Stimulated activated CD8-positive, alpha-beta memory T cell treated with anti-CD3 and anti-CD28 coated beads, Interleukin-15, amount 100 ng/mL, for 24 hours (primary cell): Measurements from ENCODE around the gene SPPL3.
"Not testable (repeated sequence)": the region's sequence is repeated elsewhere in the genome, so short reads cannot be mapped to it uniquely, and the experiment has no call there.

Source experiments
- DNase-seq: peaks from one replicate; pipeline ENCODE4 v3.0.0-alpha.2; 2020; ENCODE audit warnings: low read depth

Gene SPPL3

DNA sequence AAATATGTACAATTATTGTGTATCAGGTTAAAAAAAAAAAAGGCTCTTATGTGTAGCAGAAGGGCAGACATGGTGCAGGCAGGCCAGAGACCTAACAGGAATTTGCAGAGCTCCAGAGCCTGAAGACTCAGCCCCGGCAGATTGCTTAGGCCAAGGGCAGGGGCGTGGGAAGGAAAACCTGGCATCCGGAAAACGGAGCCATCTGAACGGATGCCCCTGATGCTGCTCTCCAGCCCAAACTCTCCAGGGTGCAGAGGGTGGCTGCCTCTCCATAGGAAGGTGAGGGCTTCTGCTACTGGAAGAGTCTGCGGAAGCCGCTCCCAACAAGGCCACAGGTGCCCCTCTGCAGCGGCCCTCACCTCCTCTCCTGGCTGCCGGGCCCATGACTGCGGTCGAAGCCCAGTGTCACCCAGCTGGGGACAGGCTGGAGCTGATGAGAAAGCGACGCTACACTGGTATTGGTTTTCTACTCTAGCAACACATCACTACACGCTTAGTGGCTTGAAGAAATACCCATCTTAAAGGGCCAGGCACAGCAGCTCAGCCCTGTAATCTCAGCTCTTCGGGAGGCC lies 159.2 kb downstream of the SPPL3 start:
- no peak for DNase-seq

DNA sequence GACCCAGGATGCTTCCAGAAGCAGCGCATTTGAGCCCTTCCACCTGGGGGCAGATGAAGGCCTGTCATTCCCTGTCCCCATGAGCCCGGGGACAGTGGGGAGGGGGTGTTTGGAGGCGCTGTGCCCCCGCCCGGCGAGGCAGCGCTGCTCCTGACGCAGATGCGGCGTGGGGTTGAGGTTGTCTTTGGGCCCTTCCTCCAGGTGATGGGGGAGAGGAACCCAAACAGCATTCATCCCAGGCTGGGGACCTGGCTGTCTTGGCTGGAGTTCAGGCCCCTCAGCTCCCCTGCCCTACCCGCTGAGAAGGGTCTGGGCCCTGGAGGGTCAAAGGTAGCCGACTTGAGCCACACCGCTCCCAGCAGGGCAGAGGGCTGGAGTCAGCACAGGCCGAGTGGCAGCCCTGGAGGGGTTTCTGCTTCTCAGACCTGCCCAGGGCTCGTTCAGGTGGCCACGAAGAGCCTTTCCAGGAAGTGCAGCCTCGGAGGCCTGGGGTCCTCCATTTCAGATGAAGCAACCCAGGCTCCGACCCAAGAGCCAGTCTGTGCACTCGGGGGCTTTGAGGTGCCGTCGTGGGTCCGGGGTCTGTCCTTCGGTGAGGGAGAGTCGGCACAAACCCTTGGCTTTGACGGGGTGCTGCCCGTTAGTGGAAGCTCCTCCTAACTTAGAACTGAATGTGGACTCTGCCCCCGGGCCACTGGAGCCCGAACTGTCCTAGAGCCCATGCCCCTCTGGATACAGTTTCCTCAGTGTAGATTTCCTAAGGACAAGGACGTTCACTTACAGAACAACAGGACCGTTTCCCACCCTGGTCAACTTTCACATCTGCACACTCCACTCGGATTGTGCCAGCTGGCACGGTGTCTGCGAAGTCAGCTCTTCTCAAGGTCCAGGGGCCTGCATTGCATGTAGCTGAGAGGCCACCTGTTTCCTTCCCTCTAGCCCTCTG lies 162.4 kb downstream of the SPPL3 start:
- no peak for DNase-seq

DNA sequence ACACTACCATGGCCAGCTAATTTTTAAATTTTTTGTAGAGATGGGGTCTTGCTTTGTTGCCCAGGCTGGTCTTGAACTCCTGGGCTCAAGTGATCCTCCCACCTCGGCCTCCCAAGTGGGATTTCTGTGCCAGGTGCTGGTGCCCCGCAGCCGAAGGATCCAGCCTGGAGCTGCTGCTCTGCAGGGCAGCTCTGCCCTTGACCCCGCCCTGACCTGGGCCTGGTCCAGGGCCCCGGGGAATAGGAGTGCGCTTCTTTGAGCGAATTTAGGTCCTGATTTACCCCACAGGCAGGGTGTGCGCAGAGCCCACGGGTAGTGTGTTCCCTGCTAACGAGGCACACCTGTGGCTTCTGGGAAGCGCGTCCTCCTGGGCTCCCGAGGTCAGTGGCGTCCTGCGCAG lies 163.3 kb downstream of the SPPL3 start:
- DNase-seq = no peak

DNA sequence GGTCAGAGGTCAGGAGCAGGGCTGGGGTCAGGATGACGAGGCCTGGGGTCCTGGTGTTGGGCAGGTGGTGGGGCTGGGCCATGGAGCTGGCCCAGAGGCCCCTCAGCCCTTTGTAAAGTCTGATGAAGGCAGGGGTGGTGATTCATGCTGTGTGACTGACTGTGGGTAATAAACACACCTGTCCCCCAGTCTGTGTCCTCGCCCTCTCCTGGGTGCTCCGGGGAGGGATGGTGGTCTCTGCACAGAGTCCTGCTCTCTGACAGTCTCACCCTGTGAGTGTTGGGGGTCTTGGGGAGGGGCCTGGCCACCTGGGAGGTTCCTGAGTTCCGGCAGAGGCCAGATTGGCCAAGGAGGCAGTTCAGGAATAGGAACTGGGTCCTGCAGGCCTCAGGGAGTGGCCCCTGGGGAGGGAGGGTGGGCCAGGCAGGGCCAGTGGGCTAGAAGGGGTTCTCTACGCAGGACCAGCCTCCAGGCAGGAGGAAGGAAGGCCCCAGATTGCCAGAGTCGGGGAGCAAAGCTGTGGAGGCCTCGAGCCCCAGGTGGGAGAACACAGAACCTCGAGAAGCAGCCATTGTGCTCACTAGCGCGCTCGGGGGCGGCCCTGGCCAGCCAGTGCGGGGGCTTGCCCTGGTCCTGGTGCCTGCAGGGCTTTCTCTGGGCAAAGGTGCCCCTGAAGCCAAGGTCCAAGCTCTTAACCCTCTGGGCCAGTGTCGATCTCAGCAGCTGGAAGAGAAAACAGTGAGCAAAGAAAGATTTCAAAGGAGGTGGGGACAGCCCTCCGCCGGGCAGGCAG lies 164.1 kb downstream of the SPPL3 start:
- DNase-seq = no peak

GRCh38 chr12:120739031-120739762 lies 165.0 kb downstream of the SPPL3 start:
- no peak for DNase-seq

- DNase-seq = no peak
Observed at GRCh38 chr12:120738252-120739030, 165.7 kb downstream of the SPPL3 start.

DNA sequence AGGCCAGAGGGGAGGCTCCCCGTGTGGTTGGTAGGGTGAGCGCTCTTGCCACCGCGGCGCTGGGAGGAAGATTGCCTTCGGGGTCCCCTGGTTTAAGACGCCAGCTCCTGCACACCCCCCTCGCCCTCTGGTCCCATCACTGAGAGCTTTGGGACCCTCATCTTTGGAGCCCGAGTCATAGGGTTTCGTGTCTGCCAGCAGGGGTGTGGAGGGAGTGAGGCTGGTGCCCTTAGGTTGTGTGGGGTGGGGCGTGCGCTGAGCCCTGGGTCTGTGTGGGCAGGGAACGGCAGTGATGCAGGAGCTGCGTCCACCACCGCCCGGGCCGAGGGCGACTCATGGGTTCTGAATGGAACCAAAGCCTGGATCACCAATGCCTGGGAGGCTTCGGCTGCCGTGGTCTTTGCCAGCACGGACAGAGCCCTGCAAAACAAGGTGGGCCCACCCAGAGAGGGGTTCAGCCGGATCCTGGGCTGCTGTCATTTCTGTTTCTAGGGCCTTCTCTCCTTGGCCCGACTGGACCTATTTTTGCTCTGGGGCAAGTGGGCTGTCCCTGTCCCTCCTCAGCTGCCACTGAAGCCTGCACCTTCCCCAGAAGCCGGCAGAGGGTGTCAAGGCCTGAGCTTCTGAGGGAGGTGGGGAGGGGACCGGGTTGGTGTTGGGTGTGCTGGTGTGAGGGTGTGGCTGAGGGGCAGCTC lies 166.5 kb downstream of the SPPL3 start:
- no peak for DNase-seq

- no peak for DNase-seq
Observed at GRCh38 chr12:120736404-120737331, 167.5 kb downstream of the SPPL3 start.

- no peak for DNase-seq
Observed at GRCh38 chr12:120735181-120735580, 169.0 kb downstream of the SPPL3 start.

- no peak for DNase-seq
Observed at GRCh38 chr12:120734210-120734609, 169.9 kb downstream of the SPPL3 start.

DNA sequence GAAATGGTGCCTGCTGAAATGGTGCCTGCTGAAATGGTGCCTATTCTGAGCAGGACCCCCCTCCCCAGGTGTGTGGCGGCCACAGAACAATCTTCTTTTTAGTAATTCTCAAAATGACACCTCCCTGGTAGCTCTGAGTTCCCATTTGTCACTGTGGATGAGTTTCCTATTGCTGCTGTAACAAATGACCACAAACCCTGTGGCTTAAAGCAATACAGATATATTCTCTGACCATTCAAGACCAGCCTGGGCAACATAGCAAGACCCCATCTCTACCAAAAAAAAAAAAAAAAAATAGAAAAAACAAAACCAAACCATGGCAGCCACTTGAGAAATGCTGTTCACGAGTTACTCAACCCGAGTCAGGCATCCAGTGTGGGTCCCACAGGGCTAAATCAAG lies 170.6 kb downstream of the SPPL3 start:
- DNase-seq = no peak

DNA sequence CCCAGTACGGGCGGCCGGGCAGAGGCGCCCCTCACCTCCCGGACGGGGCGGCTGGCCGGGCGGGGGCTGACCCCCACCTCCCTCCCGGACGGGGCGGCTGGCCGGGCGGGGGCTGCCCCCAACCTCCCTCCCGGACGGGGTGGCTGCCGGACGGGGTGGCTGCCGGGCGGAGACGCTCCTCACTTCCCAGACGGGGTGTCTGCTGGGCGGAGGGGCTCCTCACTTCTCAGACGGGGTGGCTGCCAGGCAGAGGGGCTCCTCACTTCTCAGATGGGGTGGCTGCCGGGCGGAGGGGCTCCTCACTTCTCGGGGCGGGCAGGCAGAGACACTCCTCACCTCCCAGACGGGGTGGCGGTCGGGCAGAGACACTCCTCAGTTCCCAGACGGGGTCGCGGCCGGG lies 172.0 kb downstream of the SPPL3 start:
- not testable (repeated sequence) for DNase-seq

DNA sequence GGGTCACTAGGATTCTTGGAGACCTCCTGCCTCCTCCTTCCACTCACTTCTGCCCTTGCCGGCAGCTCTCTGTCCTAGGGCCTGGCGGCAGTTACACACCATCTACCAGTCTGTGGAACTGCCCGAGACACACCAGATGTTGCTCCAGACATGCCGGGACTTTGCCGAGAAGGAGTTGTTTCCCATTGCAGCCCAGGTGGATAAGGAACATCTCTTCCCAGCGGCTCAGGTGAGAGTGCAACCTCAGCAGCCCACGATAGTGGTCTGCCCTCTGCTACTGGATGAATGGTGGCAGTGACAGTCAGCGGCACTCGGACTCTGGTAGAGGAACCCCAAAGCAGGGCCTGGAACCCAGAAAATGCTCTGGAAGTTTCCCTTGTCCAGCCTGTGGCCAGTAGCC lies 177.2 kb downstream of the SPPL3 start:
- no peak for DNase-seq

GRCh38 chr12:120726510-120726793 lies 177.7 kb downstream of the SPPL3 start:
- no peak for DNase-seq

GRCh38 chr12:120725659-120726509 lies 178.3 kb downstream of the SPPL3 start, which contains the start of gene ACADS:
ACADS (plus strand) TSS chr12:120725826; CDS start chr12:120725886, 60 bp downstream.
- peak; percentile 71 for DNase-seq

DNA sequence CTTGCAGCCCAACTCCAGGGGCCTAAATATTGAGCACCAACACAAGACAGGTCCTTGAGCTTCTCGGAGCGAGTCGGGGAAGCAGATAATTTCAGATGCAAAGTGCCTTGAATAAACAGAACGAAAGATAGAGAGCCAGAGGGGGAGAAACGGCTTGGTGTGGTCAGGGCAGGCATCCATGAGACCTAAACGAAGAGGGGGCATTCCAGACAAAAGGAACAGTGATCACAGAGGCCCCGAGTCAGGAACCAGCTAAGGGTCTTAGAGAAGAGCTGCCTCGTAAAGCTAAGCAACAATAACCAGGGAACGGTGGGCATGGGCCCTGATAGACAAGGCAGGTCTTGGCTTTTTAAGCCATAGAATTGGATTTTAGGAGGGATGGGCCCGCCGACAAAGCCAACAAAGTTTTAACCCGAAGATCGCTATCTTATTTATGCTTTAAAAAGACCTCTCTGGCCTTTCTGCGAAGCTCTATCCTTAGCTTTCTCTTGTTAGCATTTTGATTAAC lies 179.0 kb downstream of the SPPL3 start:
- no peak for DNase-seq

DNA sequence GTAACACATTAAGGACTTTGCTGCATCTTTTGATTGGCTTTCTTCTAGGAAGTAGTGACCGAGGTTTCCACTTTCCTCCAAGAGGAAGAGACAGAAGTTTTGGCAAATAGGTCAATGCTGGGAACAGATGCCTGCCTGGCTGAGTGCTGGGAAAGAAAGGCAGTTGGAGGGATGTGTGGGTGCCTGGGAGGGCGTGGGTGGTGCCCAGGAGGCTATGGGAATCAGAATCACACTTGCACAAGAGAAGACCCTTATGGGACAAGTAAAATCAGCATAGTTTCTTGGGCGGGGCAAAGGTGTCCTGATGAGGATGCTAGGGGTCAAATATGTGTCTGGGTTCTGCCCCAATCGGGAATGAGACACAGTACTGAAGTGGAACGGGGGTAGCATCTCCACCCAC lies 179.4 kb downstream of the SPPL3 start:
- DNase-seq = no peak

GRCh38 chr12:120722784-120723183 lies 181.4 kb downstream of the SPPL3 start:
- no peak for DNase-seq
